Sciatic nerve (tissue), 2 donors: Measurements from ENCODE around the gene GJC2. TPM values are rescaled to one million over a fixed set of nuclear protein-coding genes. Genes with fewer than 3 reads are reported as not detected.

Source experiments
- ATAC-seq: fragments of 200-7000 bp; cut with Tn5 transposase; one replicate; pipeline ENCODE4 v1.9.1; 2020; ENCODE audit warnings: mild to moderate bottlenecking, moderate library complexity
- DNase-seq: peaks from one replicate; pipeline ENCODE4 v3.0.0-alpha.2; 2020; ENCODE audit warnings: low spot score
- intact Hi-C: fragments of 100-400 bp; cut with DNase I; formaldehyde crosslinking; loops from one replicate; pipeline ENCODE4 v1.14.2; 2022
- total RNA-seq: library from RNA; stranded (reverse); fragmentation: NEBNext Ultra II Directional; extraction: Animal tissue kit (Norgen Biotek cat#: 25700); gene quantifications from one replicate; pipeline ENCODE4 v1.2.1, GENCODE V29; 2021
- donor health status: DM: no; HTN: no; CAD: no.
- donor health status: DM: no; HTN: no; CAD: no.

Gene GJC2
- total RNA-seq, 1 donor from 2014 or later, result 10.5 TPM

- DNase-seq (no peak), ATAC-seq (no peak)
- intact Hi-C loops, result no loop called here
Observed at GRCh38 chr1:228142155-228142691, 7.5 kb upstream of the GJC2 start.

GRCh38 chr1:228142701-228143136 is 7.0 kb upstream of the GJC2 start:
- ATAC-seq (no peak), DNase-seq (peak; percentile 57)
- intact Hi-C loops, result no loop called here

- ATAC-seq (no peak), DNase-seq (no peak)
- intact Hi-C loops, result no loop called here
Observed at GRCh38 chr1:228143480-228144192, 6.1 kb upstream of the GJC2 start.

DNA sequence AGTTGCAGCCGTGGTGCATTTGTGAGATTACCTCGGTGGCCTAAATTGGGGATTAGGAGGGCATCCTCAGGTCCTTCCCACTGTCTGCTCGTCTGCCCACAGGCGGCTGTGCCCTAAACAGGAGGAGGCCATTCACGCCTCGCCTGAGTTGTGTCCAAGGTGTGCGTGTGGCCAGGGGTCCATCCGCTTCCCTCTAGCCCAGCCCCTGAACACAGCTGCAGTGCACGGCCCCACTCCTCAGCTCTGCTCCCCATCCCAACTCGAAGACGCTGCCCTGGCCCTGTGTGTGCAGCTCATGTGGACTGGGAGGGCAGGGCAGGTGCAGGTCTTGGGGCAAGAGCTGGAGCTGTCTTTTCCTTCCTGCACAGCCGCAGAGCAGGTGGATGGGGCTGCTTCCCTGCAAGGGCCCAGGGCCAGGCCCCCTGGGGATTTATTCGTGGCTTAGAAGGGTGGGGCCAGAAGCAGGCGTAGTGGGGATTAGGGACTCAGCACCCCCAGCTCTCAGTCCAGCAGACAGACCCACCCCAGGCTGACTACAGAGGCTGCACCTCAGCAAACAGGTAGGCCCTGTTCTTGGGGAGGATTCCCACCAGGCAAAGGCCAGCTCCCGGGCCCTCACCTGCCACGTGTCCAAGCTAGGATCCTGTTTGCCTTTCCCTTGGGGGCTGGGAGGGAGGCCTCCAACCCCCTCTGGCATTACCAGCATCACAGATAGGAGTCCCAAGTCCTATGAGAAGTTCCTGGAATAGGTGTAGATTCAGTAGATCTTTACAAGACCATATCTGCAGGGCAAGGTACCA is 5.3 kb upstream of the GJC2 start:
- ATAC-seq (no peak), DNase-seq (no peak)
- intact Hi-C loops, result no loop called here

DNA sequence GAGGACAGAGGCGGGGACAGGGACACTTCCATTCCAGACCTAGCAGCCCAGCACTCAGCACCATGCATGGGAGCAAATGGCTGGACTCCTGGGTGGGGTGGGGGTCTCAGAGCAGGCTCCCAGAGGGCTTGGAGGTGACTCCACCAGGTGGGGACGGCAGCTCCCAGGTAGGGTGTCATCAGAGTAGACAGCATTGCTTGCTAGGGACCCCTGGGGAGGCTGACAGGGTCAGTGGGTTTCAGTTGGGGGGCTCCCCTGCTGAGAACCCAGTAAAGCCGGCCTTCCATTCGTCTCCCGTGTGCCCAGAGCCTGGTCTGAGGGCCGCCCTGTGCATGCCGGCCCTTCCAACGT is 4.8 kb upstream of the GJC2 start:
- intact Hi-C loops, result no loop called here
- ATAC-seq (no peak), DNase-seq (no peak)

DNA sequence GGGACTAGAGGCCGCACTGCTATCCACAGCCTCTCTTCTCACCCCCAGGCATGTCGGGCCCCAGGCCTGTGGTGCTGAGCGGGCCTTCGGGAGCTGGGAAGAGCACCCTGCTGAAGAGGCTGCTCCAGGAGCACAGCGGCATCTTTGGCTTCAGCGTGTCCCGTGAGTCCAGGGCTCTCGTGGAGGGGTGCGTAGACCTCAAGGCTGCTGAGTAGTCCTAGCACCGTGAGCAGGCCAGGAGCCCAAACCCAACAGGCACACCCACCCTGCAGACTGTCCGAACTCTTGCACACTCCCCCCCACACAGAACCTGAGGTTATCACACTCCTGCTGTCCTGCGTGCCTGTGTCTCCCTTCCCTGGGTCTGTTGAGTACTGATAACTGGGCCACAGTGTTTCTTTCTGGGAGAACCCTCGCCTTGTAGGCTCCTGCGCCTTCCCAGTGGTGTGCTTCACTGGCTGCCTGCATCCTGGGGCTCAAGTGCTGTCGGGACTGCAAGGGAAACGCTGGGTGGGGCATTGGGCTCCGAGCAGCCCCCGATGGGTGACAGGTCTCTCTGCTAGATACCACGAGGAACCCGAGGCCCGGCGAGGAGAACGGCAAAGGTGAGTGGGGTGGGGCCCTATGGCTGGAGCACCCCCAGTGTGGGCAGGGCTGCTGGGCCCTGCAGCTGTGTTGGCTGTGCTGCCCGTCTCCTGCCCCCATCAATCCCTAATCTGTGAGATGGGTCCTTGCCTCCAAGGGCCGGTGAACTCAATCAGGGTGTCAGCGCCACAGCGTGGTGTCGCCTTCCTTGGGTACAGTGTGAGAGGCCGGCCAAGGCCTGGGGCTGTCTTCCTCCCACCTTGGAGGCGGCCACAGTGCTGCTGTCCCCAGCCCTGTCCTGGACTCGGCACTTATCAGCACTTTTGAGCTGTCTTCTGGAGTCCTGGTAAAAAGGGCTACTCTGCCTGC is 4.0 kb upstream of the GJC2 start:
- no peak for DNase-seq
- intact Hi-C loops, result no loop called here
- ATAC-seq, result no peak

- no peak for DNase-seq
- intact Hi-C loops, result no loop called here
Observed at GRCh38 chr1:228146417-228147150, 3.1 kb upstream of the GJC2 start.

DNA sequence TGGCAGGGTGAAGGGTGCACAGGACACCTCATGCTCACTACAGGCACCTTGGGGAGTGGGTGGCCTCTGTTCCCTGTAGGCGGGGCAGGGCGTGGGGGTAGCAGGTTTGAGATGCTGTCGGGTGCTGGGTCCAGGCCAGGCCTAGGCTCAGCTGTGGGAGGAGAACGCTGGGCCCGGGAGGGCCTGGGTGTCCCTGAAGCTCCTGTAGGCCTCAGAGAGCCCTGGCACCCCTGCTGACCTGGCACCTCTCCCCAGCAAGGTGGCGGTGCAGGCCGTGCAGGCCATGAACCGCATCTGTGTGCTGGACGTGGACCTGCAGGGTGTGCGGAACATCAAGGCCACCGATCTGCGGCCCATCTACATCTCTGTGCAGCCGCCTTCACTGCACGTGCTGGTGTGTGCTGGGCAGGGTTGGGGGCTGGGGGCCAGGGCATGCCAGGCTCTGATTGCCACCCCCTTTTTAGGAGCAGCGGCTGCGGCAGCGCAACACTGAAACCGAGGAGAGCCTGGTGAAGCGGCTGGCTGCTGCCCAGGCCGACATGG is 2.5 kb upstream of the GJC2 start:
- intact Hi-C loops, result no loop called here
- DNase-seq (no peak), ATAC-seq (no peak)

More at GRCh38 chr1:228146417-228147150, 3.1 kb upstream of the GJC2 start:
- ATAC-seq, result no peak

- ATAC-seq, result no peak
- DNase-seq, result no peak
- intact Hi-C loops, result no loop called here
Observed at GRCh38 chr1:228147768-228148167, 2.0 kb upstream of the GJC2 start.

- DNase-seq, result no peak
- no peak for ATAC-seq
Observed at GRCh38 chr1:228148196-228148861, 1.4 kb upstream of the GJC2 start.

DNA sequence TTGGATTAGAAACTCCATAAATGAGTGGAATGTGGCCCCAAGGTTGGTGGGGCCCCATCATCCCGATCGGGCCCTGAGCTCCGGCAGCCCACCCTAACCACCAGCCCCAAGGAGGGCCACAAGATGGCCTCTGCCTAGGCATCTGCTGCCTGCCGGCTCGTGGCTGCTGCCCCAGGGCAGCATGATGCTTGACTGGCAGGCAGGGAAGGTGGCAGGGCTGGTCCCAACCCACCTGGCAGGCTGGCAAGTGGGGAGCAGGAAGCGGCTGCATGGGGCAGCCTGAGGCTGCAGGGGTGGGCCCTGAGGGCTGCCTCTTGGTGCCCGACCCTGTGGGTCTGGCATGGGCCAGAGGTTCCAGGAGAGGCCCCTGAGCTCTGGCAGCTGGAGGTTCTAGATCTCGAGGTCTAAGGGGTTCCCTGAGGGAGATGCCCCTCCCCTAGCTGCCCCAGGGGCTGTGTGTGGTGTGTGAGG is 760 bp upstream of the GJC2 start:
- DNase-seq (no peak), ATAC-seq (peak; percentile 0)
- intact Hi-C loops, result no loop called here

More at GRCh38 chr1:228148196-228148861, 1.4 kb upstream of the GJC2 start:
- intact Hi-C loops, result no loop called here

- ATAC-seq (peak; percentile 3), DNase-seq (no peak)
- intact Hi-C loops, result no loop called here
Observed at GRCh38 chr1:228150120-228150460, 360 bp downstream of the GJC2 start.

DNA sequence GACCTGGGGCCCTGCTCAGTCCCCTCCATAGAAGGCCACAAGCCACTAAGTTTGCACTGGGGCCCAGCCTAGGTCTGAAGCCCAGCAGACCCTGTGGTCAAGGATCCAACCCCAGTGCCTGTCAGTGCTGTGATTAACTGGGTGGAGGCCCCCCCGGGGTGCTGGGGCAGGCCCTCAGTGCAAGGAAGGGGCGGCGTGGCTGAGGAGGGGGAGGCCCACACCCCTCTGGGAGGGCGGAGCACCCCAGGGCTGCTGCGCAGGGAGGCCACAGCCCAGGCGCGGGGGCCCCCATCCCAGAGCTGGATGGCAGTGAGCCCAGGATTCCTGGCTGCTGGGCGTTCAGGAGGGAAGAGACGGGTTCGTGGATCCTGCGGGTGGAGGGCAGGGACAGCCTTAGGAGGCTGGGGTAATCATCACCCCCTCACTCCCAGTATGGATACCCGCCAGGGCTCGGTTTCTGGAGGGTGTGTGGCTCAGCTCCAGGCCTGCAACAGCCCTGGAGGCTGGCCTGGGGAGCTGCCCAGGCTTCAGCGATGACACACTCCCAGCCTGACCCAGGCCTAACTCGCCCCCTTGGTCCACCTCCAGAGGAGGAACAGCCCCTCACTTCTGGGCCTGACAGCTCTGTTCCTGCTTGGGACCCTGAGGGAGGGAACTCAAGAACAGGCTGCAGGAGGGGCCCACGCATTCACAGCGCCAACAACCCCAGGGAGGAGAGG is 890 bp downstream of the GJC2 start:
- intact Hi-C loops, result no loop called here
- ATAC-seq (peak; percentile 54), DNase-seq (peak; percentile 84)

DNA sequence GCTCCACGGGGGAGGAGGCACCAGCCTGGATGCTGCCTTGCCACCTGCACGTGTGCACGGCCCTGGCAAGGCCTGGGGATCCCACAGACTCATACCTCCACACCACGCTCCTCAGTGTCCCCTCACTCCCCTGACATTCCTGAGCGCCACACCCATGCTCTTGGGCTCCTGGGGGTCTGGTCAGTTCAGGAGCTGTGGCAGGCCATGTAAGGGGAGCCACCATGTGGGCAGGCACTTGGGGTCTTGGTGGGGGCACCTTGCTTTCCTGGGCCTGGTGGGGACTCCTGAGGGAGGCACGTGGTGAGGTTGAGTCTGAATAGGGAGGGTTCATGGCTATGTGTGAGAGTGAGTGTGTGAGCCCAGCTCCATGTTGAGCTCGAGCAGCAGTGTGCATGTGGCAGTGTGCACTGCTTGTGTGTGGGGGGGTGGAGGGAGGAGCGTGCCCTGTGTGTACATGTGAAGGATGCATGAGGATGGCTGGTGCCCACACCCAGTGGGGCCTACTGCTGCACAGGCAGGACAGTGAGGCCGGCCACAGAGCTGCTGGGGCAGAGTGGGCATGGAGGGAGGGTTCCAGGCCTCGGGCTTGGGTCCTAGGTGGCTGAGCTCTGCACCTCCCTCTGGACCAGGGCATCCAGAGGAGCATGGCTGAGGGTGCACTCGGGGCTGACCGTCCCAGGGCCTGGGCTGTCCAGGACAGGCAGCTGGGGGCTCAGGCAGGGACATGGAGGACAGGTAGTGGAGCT is 1.6 kb downstream of the GJC2 start:
- no peak for ATAC-seq
- DNase-seq, result peak; percentile 59
- intact Hi-C loops, result no loop called here

GRCh38 chr1:228152097-228152917 is 2.6 kb downstream of the GJC2 start:
- peak; percentile 60 for DNase-seq
- intact Hi-C loops, result no loop called here
- no peak for ATAC-seq

- ATAC-seq (no peak), DNase-seq (peak; percentile 57)
- intact Hi-C loops, result no loop called here
Observed at GRCh38 chr1:228152918-228153258, 3.2 kb downstream of the GJC2 start.
